ENCODE measurements around the gene TRIO.

GRCh38 chr5:14097998-14098471 is 45.1 kb upstream of the TRIO start:
- TF ChIP-seq CTCF (IDR thresholded peaks at IDR 0.05) (no peak), POLR2A (IDR thresholded peaks at IDR 0.05) (no peak), EP300 (IDR thresholded peaks at IDR 0.05) (no peak)
